ENCODE results near the gene SEMA3D. TPM values are rescaled to one million over a fixed set of nuclear protein-coding genes. Genes with fewer than 3 reads are reported as not detected.

Gene SEMA3D
- total RNA-seq, 1 experiment from 2014 or later, result 1.4 TPM

DNA sequence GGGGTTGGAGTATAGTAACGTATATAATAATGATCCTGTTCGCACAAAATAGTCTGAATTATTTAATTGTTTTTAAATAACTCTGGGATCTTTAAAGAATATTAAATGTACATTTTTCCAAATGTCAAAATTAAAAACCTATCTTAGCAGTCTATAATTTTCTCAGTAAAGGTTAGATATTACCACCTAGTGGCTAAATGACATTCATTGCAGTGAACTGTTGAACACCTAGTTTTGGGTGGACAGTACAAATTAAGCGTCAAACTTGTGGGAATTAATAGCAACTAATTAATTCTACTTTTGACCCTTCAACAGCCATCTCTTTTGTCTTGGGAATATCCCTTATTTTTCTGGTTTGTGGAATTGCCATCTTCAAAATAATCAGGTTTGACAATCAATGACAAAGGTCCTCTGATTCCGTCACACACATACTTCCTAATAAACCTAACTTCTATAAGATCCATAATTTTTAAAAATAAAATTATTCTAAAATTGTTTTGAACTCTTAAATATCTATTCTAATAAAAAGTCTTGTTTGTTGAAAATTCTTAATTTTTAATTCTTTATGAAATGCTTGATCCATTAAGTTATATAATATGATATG, 165.7 kb downstream of the SEMA3D start:
- Histone ChIP-seq H3K9me3 (ENCODE audit: control insufficient read depth in 1 of 2, insufficient read depth in 1 of 2, low read depth in 1 of 2, low read length in 2 of 2) (no peaks in the 10 kb centered on the region), H3K36me3 (ENCODE audit: control insufficient read depth in 1 of 2, insufficient read depth in 2 of 2, low read length in 2 of 2) (no peaks in the 10 kb centered on the region), H4K20me1 (ENCODE audit: insufficient read depth) (no peaks in the 10 kb centered on the region), H2AFZ (ENCODE audit: low read depth, low read length, poor library complexity, severe bottlenecking) (no peak overlapping the region), H3K4me2 (ENCODE audit: low read length) (no peak overlapping the region), H3K4me1 (ENCODE audit: control insufficient read depth in 1 of 2, insufficient read depth in 2 of 2, low read length in 2 of 2) (no peaks in the 10 kb centered on the region), H3K27ac (ENCODE audit: low read depth, low read length) (no peak overlapping the region), H3K9ac (ENCODE audit: low read length) (no peak overlapping the region), H3K9me2 (ENCODE audit: insufficient read depth) (no peaks in the 10 kb centered on the region), H3K27me3 (ENCODE audit: insufficient read depth, low read length) (no peaks in the 10 kb centered on the region), H3K79me2 (ENCODE audit: insufficient read depth, low read length) (no peaks in the 10 kb centered on the region), H3K4me3 (replicated peaks in 1 of 2; ENCODE audit: low read depth in 1 of 2, low read length in 2 of 2) (no peak overlapping the region)
- ChIA-PET RAD21 (ENCODE audit: low non-redundant PET in 1 of 2, low total read pairs in 2 of 2, uncharacterized antibody in 2 of 2, unreplicated experiment in 2 of 2) (no interaction called here), POLR2A (no interaction called here), CTCF (interaction anchor here (1.5 to 6.5 kb wide), 3 partner anchors 1040 to 1085 kb away, joined by 7 to 72 read pairs (median 14); no protein-coding TSS in a partner anchor)
- DNase-seq (ENCODE audit: low read depth, low spot score) (no peak), ATAC-seq (peak; percentile 50; the same call in 1 of the 2 replicates)
- BruUV-seq (replicated peaks), result no TSS peak
- no peak for TF ChIP-seq ELF1 (IDR thresholded peaks at IDR 0.05; ENCODE audit: borderline replicate concordance, low read depth)
- TF ChIP-seq EGR1 (IDR thresholded peaks at IDR 0.05; ENCODE audit: low read depth), result no peak
- TF ChIP-seq, protein P1, sequence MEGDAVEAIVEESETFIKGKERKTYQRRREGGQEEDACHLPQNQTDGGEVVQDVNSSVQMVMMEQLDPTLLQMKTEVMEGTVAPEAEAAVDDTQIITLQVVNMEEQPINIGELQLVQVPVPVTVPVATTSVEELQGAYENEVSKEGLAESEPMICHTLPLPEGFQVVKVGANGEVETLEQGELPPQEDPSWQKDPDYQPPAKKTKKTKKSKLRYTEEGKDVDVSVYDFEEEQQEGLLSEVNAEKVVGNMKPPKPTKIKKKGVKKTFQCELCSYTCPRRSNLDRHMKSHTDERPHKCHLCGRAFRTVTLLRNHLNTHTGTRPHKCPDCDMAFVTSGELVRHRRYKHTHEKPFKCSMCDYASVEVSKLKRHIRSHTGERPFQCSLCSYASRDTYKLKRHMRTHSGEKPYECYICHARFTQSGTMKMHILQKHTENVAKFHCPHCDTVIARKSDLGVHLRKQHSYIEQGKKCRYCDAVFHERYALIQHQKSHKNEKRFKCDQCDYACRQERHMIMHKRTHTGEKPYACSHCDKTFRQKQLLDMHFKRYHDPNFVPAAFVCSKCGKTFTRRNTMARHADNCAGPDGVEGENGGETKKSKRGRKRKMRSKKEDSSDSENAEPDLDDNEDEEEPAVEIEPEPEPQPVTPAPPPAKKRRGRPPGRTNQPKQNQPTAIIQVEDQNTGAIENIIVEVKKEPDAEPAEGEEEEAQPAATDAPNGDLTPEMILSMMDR (IDR thresholded peaks at IDR 0.05 in 2 of 3, conservative IDR thresholded peaks at IDR 0.05 in 1 of 3; ENCODE audit: borderline replicate concordance in 1 of 3, insufficient read depth in 1 of 3, low read depth in 2 of 3, low read length in 2 of 3), result peak; percentile 48 to 69 (median 56); a peak in 5 of 6 replicates
- TF ChIP-seq CEBPB (IDR thresholded peaks at IDR 0.05; ENCODE audit: low read depth), result no peak
- peak; percentile 80 for TF ChIP-seq RAD21 (IDR thresholded peaks at IDR 0.05; ENCODE audit: low read depth)
- intact Hi-C loops (cut with micrococcal nuclease), result loop anchor here (5.0 to 10.0 kb wide), 3 partner anchors 109 to 834 kb away; no protein-coding TSS in a partner anchor

DNA sequence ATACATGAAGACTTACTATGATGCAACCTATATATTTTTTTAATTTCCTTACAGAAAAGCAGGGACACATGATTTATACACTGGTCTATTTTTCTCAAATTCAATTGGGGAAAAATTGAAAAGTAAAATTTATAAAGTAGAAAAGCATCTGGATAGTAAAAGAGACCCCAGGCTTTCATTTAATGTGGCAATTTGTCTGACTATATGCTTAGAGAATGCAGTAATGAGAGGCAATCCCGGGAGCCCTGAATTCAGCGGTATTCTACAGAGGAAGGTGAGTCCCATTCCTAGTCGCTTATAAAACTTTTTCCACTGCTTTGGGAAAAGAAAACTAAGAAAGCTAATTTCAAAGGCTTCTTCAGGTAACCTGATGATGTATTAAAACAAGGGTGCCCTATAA, 167.1 kb downstream of the SEMA3D start:
- Histone ChIP-seq H3K9ac (ENCODE audit: low read length) (no peak overlapping the region), H3K79me2 (ENCODE audit: insufficient read depth, low read length) (no peaks in the 10 kb centered on the region), H3K4me3 (replicated peaks in 1 of 2; ENCODE audit: low read depth in 1 of 2, low read length in 2 of 2) (no peak overlapping the region), H2AFZ (ENCODE audit: low read depth, low read length, poor library complexity, severe bottlenecking) (no peak overlapping the region), H3K27ac (ENCODE audit: low read depth, low read length) (no peak overlapping the region), H4K20me1 (ENCODE audit: insufficient read depth) (no peaks in the 10 kb centered on the region), H3K4me1 (ENCODE audit: control insufficient read depth in 1 of 2, insufficient read depth in 2 of 2, low read length in 2 of 2) (no peaks in the 10 kb centered on the region), H3K27me3 (ENCODE audit: insufficient read depth, low read length) (no peaks in the 10 kb centered on the region), H3K9me2 (ENCODE audit: insufficient read depth) (no peaks in the 10 kb centered on the region), H3K9me3 (ENCODE audit: control insufficient read depth in 1 of 2, insufficient read depth in 1 of 2, low read depth in 1 of 2, low read length in 2 of 2) (no peaks in the 10 kb centered on the region), H3K36me3 (ENCODE audit: control insufficient read depth in 1 of 2, insufficient read depth in 2 of 2, low read length in 2 of 2) (no peaks in the 10 kb centered on the region), H3K4me2 (ENCODE audit: low read length) (no peak overlapping the region)
- TF ChIP-seq POLR2A (IDR thresholded peaks at IDR 0.05; ENCODE audit: borderline replicate concordance, extremely low read depth, insufficient read depth, insufficient read length), result no peak
- no peak for TF ChIP-seq CEBPB (IDR thresholded peaks at IDR 0.05; ENCODE audit: low read depth)
- no peak for TF ChIP-seq RAD21 (IDR thresholded peaks at IDR 0.05; ENCODE audit: low read depth)
- ATAC-seq (no peak), DNase-seq (ENCODE audit: low read depth, low spot score) (no peak)
- intact Hi-C loops (cut with micrococcal nuclease), result loop anchor here (5.0 to 10.0 kb wide), 3 partner anchors 107 to 832 kb away; no protein-coding TSS in a partner anchor
- RAD21 ChIA-PET (ENCODE audit: low non-redundant PET in 1 of 2, low total read pairs in 2 of 2, uncharacterized antibody in 2 of 2, unreplicated experiment in 2 of 2), result interaction anchor here in 1 of 2 experiments (1.1 kb wide), 1 partner anchor 1042 kb away, joined by 3 read pairs; no protein-coding TSS in a partner anchor
- CTCF ChIA-PET, result interaction anchor here (1.0 kb wide), 1 partner anchor 1084 kb away, joined by 4 read pairs; no protein-coding TSS in a partner anchor
- BruUV-seq (replicated peaks), result no TSS peak
- POLR2A ChIA-PET, result no interaction called here
